GM12801 (cell line): Measurements from ENCODE around the gene ALPK3.

ENCODE experiments used
- CTCF ChIP-seq: IDR thresholded peaks from one replicate; pipeline ENCODE4 v1.5.1; 2011; ENCODE audit warnings: control low read depth; ENCODE audit not compliant: insufficient read length; ENCODE audit errors: extremely low read depth

Gene ALPK3

DNA sequence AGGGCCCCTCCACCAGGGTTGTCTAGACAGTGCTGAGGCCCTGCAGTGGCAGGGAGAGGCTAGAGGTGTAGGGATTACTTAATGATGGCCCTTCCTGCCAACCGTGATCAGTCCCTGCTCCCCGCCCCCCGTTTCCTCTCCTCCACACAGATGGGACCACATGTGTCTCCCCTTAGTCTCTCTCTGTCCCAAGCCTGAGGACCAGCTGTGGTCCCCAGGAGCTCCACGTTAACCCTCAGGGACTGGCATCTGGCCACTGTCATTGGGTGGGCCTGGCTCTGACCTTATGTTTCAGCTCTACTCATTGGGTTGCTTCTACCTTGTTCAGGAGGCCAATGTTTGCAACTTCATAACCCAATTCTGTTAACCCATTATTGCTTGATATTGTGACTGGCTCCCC lies 6.0 kb upstream of the ALPK3 start:
- no peak for TF ChIP-seq CTCF

GRCh38 chr15:84811828-84812227 lies 5.3 kb upstream of the ALPK3 start:
- TF ChIP-seq CTCF, result no peak

DNA sequence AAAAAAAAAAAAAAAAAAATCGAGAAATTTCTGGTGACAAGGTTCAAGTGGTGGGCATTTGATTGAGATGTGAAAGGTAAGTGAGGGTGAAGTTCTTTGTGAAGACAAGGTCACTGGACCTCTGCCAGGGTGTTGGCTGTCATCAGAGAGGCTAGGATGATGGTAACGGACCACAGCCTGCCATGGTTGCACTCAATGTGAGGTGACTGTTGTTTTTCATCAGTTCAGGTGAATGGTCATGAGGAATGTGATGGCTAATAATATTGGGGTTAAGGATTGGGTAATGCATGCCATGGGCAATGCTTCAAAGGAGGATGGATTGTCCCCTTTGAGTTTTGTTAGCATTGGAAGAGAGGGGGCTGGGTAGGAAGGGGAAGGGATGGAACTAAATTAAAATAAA lies 4.3 kb upstream of the ALPK3 start:
- TF ChIP-seq CTCF, result no peak

- TF ChIP-seq CTCF, result no peak
Measured at GRCh38 chr15:84813435-84813834, 3.7 kb upstream of the ALPK3 start.

- TF ChIP-seq CTCF, result no peak
Measured at GRCh38 chr15:84813931-84814330, 3.2 kb upstream of the ALPK3 start.

GRCh38 chr15:84814916-84815315 lies 2.2 kb upstream of the ALPK3 start:
- TF ChIP-seq CTCF, result no peak

DNA sequence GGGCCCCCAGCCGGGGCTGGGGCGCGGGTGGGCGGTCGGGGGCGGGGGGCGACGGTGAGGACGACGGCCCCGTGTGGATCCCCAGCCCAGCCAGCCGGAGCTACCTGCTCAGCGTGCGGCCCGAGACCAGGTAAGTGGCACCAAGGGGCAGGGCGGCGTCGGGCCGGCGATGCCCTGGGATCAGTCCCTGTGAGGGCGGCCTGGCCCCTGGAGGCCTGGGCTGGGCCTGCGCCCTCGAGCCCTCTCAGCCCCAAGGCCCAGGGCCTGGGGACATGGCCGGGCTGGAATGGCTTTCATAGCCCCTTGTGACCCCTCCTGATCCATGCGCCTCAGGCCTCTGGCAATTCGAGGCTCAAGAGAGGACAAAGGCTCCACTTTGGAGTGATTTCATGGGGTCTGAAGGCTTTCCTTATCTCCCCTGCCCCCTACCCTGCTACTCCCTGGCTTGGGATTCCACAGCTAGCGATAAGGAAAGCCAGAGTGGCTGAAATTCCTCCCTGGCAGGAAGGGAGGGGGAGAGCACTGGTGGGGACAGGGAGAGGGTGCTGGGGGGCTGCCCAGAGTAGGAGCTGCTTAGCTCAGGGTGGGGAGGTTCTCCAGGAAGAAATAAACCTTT lies 418 bp downstream of the ALPK3 start:
- TF ChIP-seq CTCF, result no peak
